ENCODE data around the gene PLA2G4A. TPM values are rescaled to one million over a fixed set of nuclear protein-coding genes. Genes with fewer than 3 reads are reported as not detected.
A peak's percentile ranks its signal among the peaks of the same experiment; 100 is the strongest.

The PLA2G4A gene
- total and polyA plus RNA-seq, 2 donors (not counting 1 experiment from before 2014, with no cell fraction given), result 2.8 to 5.8 TPM

- no peaks in the 10 kb centered on the region for H3K27me3 ChIP-seq (ENCODE audit: control insufficient read depth, insufficient read depth, low read length)
- H3K9me3 ChIP-seq (ENCODE audit: control insufficient read depth, insufficient read depth, low read depth, low read length), result no peaks in the 10 kb centered on the region
- H3K9ac ChIP-seq (ENCODE audit: insufficient read depth, low read length), result no peak overlapping the region
- H3K79me2 ChIP-seq (ENCODE audit: control insufficient read depth, insufficient read depth, low read length), result no peaks in the 10 kb centered on the region
- H4K20me1 ChIP-seq (ENCODE audit: control insufficient read depth, extremely low read depth, insufficient read depth, low read length), result no peaks in the 10 kb centered on the region
- no peak overlapping the region for H3K4me3 ChIP-seq (replicated peaks in 1 of 4; ENCODE audit: control extremely low read depth in 1 of 4, insufficient read depth in 1 of 4, low read depth in 3 of 4, low read length in 4 of 4)
- no peaks in the 10 kb centered on the region for H3K4me1 ChIP-seq (ENCODE audit: control insufficient read depth, extremely low read depth, insufficient read depth, low read length)
- no peak overlapping the region for H3K27ac ChIP-seq (ENCODE audit: insufficient read depth, low read length)
- H3K4me2 ChIP-seq (ENCODE audit: extremely low read depth, insufficient read depth, low read length), result no peak overlapping the region
- no peak overlapping the region for H2AFZ ChIP-seq (ENCODE audit: low read length)
- H3K36me3 ChIP-seq (ENCODE audit: control insufficient read depth, insufficient read depth, low read length), result no peaks in the 10 kb centered on the region
- DNase-seq (ENCODE audit: low read depth in 2 of 2), result no peak
- TF ChIP-seq EZH2 (IDR thresholded peaks at IDR 0.05; ENCODE audit: low read length, missing control alignments) (no peak), CTCF (conservative IDR thresholded peaks at IDR 0.05 in 1 of 2, IDR thresholded peaks at IDR 0.05 in 1 of 2; ENCODE audit: low read depth in 1 of 2, low read length in 2 of 2) (no peak)
Measured at GRCh38 chr1:186966456-186966855, 137.7 kb downstream of the PLA2G4A start.

- no peak overlapping the region for H2AFZ ChIP-seq (ENCODE audit: low read length)
- no peaks in the 10 kb centered on the region for H3K27me3 ChIP-seq (ENCODE audit: control insufficient read depth, insufficient read depth, low read length)
- H3K4me1 ChIP-seq (ENCODE audit: control insufficient read depth, extremely low read depth, insufficient read depth, low read length), result no peaks in the 10 kb centered on the region
- H3K4me3 ChIP-seq (replicated peaks in 1 of 4; ENCODE audit: control extremely low read depth in 1 of 4, insufficient read depth in 1 of 4, low read depth in 3 of 4, low read length in 4 of 4), result no peak overlapping the region
- H3K9me3 ChIP-seq (ENCODE audit: control insufficient read depth, insufficient read depth, low read depth, low read length), result no peaks in the 10 kb centered on the region
- TF ChIP-seq EZH2 (IDR thresholded peaks at IDR 0.05; ENCODE audit: low read length, missing control alignments) (no peak), CTCF (conservative IDR thresholded peaks at IDR 0.05 in 1 of 2, IDR thresholded peaks at IDR 0.05 in 1 of 2; ENCODE audit: low read depth in 1 of 2, low read length in 2 of 2) (no peak)
- peak in 1 of 2 donors; percentile 73 for DNase-seq (ENCODE audit: low read depth in 2 of 2)
- H3K9ac ChIP-seq (ENCODE audit: insufficient read depth, low read length), result no peak overlapping the region
- no peaks in the 10 kb centered on the region for H3K79me2 ChIP-seq (ENCODE audit: control insufficient read depth, insufficient read depth, low read length)
- no peaks in the 10 kb centered on the region for H3K36me3 ChIP-seq (ENCODE audit: control insufficient read depth, insufficient read depth, low read length)
- H3K4me2 ChIP-seq (ENCODE audit: extremely low read depth, insufficient read depth, low read length), result no peak overlapping the region
- H3K27ac ChIP-seq (ENCODE audit: insufficient read depth, low read length), result no peak overlapping the region
- no peaks in the 10 kb centered on the region for H4K20me1 ChIP-seq (ENCODE audit: control insufficient read depth, extremely low read depth, insufficient read depth, low read length)
Measured at GRCh38 chr1:186967656-186968394, 139.1 kb downstream of the PLA2G4A start.

- peaks cover 6% of the 10 kb centered on the region for H3K4me1 ChIP-seq (ENCODE audit: control insufficient read depth, extremely low read depth, insufficient read depth, low read length)
- no peaks in the 10 kb centered on the region for H3K36me3 ChIP-seq (ENCODE audit: control insufficient read depth, insufficient read depth, low read length)
- H3K27me3 ChIP-seq (ENCODE audit: control insufficient read depth, insufficient read depth, low read length), result no peaks in the 10 kb centered on the region
- H3K4me2 ChIP-seq (ENCODE audit: extremely low read depth, insufficient read depth, low read length), result peak overlapping the region; percentile 74
- no peaks in the 10 kb centered on the region for H3K79me2 ChIP-seq (ENCODE audit: control insufficient read depth, insufficient read depth, low read length)
- peak; percentile 91 to 96 for DNase-seq (ENCODE audit: low read depth in 2 of 2)
- no peaks in the 10 kb centered on the region for H3K9me3 ChIP-seq (ENCODE audit: control insufficient read depth, insufficient read depth, low read depth, low read length)
- H4K20me1 ChIP-seq (ENCODE audit: control insufficient read depth, extremely low read depth, insufficient read depth, low read length), result no peaks in the 10 kb centered on the region
- no peak for TF ChIP-seq CTCF (conservative IDR thresholded peaks at IDR 0.05 in 1 of 2, IDR thresholded peaks at IDR 0.05 in 1 of 2; ENCODE audit: low read depth in 1 of 2, low read length in 2 of 2)
- no peak for TF ChIP-seq EZH2 (IDR thresholded peaks at IDR 0.05; ENCODE audit: low read length, missing control alignments)
- H3K27ac ChIP-seq (ENCODE audit: insufficient read depth, low read length), result peak overlapping the region; percentile 53
- H3K9ac ChIP-seq (ENCODE audit: insufficient read depth, low read length), result no peak overlapping the region
- H2AFZ ChIP-seq (ENCODE audit: low read length), result no peak overlapping the region
- peak overlapping the region in 2 of 4 experiments; percentile 14 to 46 for H3K4me3 ChIP-seq (replicated peaks in 1 of 4; ENCODE audit: control extremely low read depth in 1 of 4, insufficient read depth in 1 of 4, low read depth in 3 of 4, low read length in 4 of 4)
Measured at GRCh38 chr1:186974774-186975181, 146.0 kb downstream of the PLA2G4A start.

Data from fibroblast of lung (primary cell).